Thoracic aorta (tissue), 2 donors: Measurements from ENCODE around the gene GPR83. TPM values are rescaled to one million over a fixed set of nuclear protein-coding genes. Genes with fewer than 3 reads are reported as not detected.
"Not testable (repeated sequence)": the region's sequence is repeated elsewhere in the genome, so short reads cannot be mapped to it uniquely, and the experiment has no call there.

Source experiments
- ATAC-seq: fragments of 150-250 bp; one replicate; pipeline ENCODE4 v1.8.0; 2017; ENCODE audit warnings: low read depth; ENCODE audit not compliant: insufficient number of reproducible peaks, low FRiP score
- DNase-seq: peaks from one replicate; pipeline ENCODE4 v3.0.0-alpha.2; 2020; ENCODE audit warnings: low spot score
- H3K27ac ChIP-seq, 2 donors: fragments of 200-600 bp; sonication (generic); 1 replicate in 1 of 2; 2 replicates in 1 of 2; pipeline ENCODE4 v1.5.1; 2016; ENCODE audit warnings: mild to moderate bottlenecking in 2 of 2, moderate library complexity in 2 of 2
- H3K27me3 ChIP-seq: fragments of 200-600 bp; sonication (generic); replicated peaks from 2 replicates; pipeline ENCODE4 v1.6.0; 2016; ENCODE audit warnings: mild to moderate bottlenecking; ENCODE audit not compliant: insufficient read depth
- H3K36me3 ChIP-seq: fragments of 200-600 bp; sonication (generic); one replicate; pipeline ENCODE4 v1.5.1; 2016
- H3K4me1 ChIP-seq, 2 donors: fragments of 200-600 bp; sonication (generic); 1 replicate in 1 of 2; 2 replicates in 1 of 2; pipeline versions ENCODE4 v1.5.1 to v1.6.0; 2016; ENCODE audit warnings: low read depth in 2 of 2, mild to moderate bottlenecking in 1 of 2; ENCODE audit not compliant: control insufficient read depth in 1 of 2
- H3K4me3 ChIP-seq: fragments of 200-600 bp; sonication (generic); 2 replicates; pipeline ENCODE4 v1.5.1; 2016; ENCODE audit warnings: mild to moderate bottlenecking
- H3K9me3 ChIP-seq: fragments of 200-600 bp; sonication (generic); 2 replicates; pipeline ENCODE4 v1.5.1; 2016
- total RNA-seq, 2 donors: library from RNA; depleted of rRNA; stranded (reverse); fragments of >200 nt; gene quantifications; one replicate each; pipeline versions ENCODE4 v1.1.0 to v1.2.3, GENCODE V29; 2016
- TF ChIP-seq, protein P1 (sequence below): fragments of 200-600 bp; sonication (generic); IDR thresholded peaks from one replicate; pipeline ENCODE4 v1.5.1; 2019; ENCODE audit warnings: antibody characterized with exemption

The GPR83 gene
- total RNA-seq, 2 donors from 2014 or later, result 0.27 TPM; not detected in 1

DNA sequence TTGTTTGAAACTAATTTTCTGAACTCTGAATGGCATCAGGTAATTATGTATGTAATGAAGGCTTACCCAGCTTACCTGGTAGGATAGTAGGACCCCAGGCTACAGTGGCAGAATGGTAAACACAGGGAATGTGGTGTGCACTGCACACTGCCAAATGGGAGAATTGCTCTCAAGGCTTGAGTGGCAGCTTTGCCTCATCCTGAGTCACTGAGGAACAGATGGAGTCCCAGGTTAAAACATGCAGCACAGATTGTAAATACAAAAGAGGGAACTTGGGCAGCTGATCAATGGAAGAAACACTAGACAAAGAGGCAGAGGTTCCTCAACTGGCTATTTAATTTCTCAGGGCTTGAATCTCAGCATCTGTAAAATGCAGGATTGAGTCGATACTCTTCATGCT is 24.4 kb downstream of the GPR83 start:
- H3K9me3 ChIP-seq, result no peaks in the 10 kb centered on the region
- no peak for ATAC-seq
- TF ChIP-seq, protein P1, sequence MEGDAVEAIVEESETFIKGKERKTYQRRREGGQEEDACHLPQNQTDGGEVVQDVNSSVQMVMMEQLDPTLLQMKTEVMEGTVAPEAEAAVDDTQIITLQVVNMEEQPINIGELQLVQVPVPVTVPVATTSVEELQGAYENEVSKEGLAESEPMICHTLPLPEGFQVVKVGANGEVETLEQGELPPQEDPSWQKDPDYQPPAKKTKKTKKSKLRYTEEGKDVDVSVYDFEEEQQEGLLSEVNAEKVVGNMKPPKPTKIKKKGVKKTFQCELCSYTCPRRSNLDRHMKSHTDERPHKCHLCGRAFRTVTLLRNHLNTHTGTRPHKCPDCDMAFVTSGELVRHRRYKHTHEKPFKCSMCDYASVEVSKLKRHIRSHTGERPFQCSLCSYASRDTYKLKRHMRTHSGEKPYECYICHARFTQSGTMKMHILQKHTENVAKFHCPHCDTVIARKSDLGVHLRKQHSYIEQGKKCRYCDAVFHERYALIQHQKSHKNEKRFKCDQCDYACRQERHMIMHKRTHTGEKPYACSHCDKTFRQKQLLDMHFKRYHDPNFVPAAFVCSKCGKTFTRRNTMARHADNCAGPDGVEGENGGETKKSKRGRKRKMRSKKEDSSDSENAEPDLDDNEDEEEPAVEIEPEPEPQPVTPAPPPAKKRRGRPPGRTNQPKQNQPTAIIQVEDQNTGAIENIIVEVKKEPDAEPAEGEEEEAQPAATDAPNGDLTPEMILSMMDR, result no peak
- H3K27ac ChIP-seq, result no peak overlapping the region
- no peak overlapping the region for H3K4me3 ChIP-seq
- H3K36me3 ChIP-seq, result no peaks in the 10 kb centered on the region
- no peaks in the 10 kb centered on the region for H3K27me3 ChIP-seq
- H3K4me1 ChIP-seq, result no peaks in the 10 kb centered on the region
- no peak for DNase-seq

DNA sequence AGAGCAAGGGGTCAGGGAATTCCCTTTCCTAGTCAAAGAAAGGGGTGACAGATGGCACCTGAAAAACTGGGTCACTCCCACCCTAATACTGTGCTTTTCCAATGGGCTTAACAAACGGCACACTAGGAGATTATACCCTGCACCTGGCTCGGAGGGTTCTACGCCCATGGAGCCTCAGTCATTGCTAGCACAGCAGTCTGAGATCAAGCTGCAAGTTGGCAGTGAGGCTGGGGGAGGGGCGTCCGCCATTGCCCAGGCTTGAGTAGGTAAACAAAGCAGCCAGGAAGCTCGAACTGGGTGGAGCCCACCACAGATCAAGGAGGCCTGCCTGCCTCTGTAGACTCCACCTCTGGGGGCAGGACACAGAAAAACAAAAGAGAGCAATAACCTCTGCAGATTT is 30.6 kb downstream of the GPR83 start:
- not testable (repeated sequence) for H3K27ac ChIP-seq, H3K4me1 ChIP-seq, H3K36me3 ChIP-seq, H3K4me3 ChIP-seq, H3K27me3 ChIP-seq, DNase-seq, H3K9me3 ChIP-seq, ATAC-seq

DNA sequence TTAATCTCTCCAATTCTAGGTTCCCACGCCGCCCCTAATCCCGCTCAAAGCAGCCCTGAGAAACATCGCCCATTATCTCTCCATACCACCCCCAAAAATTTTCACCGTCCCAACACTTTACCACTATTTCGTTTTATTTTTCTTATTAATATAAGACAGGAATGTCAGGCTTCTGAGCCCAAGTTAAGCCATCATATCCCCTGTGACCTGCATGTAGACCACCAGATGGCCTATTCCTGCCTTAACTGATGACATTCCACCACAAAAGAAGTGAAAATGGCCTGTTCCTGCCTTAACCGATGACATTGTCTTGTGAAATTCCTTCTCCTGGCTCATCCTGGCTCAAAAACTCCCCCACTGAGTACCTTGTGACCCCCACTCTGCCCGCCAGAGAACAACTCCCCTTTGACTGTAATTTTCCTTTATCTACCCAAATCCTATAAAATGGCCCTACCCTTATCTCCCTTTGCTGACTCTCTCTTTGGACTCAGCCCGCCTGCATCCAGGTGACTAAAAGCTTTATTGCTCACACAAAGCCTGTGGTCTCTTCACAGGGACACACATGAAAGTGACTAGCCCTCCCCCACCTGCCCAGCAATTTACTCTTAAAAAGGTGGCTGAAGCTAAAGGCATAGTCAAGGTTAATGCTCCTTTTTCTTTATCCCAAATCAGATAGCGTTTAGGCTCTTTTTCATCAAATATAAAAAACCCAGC is 50.2 kb downstream of the GPR83 start:
- H3K4me3 ChIP-seq, H3K36me3 ChIP-seq, DNase-seq, H3K27me3 ChIP-seq, H3K27ac ChIP-seq, H3K4me1 ChIP-seq, H3K9me3 ChIP-seq, ATAC-seq: not testable (repeated sequence)

DNA sequence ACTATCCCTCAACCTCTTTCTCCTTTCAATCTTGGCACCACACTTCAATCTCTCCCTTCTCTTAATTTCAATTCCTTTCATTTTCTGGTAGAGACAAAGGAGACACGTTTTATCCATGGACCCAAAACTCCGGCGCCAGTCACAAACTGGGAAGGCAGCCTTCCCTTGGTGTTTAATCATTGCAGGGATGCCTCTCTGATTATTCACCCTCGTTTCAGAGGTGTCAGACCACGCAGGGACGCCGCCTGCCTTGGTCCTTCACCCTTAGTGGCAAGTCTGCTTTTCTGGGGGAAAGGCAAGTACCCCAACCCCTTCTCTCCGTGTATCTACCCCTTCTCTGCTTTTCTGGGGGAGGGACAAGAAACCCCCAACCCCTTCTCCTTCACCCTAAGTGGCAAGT is 54.9 kb downstream of the GPR83 start:
- not testable (repeated sequence) for H3K4me3 ChIP-seq, DNase-seq, H3K27me3 ChIP-seq, ATAC-seq, H3K27ac ChIP-seq, H3K9me3 ChIP-seq, H3K4me1 ChIP-seq, H3K36me3 ChIP-seq

DNA sequence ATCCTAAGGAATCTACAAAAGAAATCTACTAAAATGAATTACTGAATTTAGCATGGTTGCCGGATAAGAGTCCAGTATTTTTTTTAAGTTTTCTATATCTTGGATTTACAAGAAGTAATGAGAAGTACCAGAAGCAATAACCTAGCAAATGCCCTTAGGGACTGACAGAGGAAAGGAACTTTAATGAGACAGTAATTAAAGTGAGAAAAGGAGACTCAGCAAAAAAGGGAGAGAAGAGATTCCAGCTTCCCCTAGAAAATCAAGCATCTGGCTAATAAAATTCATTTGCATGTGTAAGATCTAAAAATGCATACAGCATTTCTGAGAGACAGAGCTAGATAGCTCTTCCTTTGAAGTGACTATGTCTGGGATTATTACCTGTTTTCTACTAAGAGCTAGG is 57.7 kb downstream of the GPR83 start:
- no peaks in the 10 kb centered on the region for H3K27me3 ChIP-seq
- H3K4me1 ChIP-seq, result no peaks in the 10 kb centered on the region
- H3K9me3 ChIP-seq, result no peaks in the 10 kb centered on the region
- TF ChIP-seq, protein P1, result no peak
- H3K27ac ChIP-seq, result no peak overlapping the region
- DNase-seq (no peak), ATAC-seq (no peak)
- H3K36me3 ChIP-seq, result no peaks in the 10 kb centered on the region
- H3K4me3 ChIP-seq, result no peak overlapping the region

DNA sequence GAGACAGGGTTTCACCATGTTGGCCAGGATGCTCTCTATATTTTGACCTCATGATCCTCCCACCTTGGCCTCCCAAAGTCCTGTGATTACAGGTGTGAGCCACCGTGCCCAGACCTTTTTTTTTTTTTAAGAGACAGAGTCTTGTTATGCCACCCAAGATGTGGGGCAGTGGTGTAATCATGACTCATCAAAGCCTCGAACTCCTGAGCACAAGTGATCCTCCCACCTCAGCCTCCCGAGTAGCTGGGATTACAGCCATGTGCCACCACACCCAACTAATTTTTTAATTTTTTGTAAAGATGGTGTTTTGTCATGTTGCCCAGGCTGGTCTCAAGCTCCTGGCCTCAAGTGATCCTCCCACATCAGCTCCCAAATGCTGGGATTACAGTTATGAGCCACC is 59.0 kb downstream of the GPR83 start:
- H3K4me3 ChIP-seq, result no peak overlapping the region
- TF ChIP-seq, protein P1, result no peak
- H3K36me3 ChIP-seq, result no peaks in the 10 kb centered on the region
- H3K9me3 ChIP-seq, result no peaks in the 10 kb centered on the region
- no peak for DNase-seq
- no peak overlapping the region for H3K27ac ChIP-seq
- ATAC-seq, result no peak
- no peaks in the 10 kb centered on the region for H3K4me1 ChIP-seq
- H3K27me3 ChIP-seq, result no peaks in the 10 kb centered on the region

DNA sequence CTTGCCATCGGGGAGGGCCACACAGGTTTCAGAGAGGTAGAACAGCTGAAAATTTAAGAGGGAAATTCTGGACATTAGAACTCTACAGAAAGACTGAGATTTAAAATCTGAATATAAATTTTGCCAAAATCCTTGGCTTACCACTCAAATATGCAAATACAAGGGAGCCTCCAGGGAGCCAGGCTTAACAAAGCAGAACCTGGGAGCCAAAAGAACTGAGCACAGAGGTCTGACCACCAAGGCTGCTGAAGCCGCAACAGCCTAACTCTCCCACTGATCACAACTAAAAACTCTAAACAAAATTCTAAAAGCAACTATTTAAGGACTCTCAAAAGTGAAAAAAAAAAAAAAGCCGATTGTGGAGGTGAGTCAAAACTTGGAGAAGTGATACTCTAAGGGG is 62.6 kb downstream of the GPR83 start:
- H3K9me3 ChIP-seq, result no peaks in the 10 kb centered on the region
- no peak overlapping the region for H3K27ac ChIP-seq
- no peak for ATAC-seq
- H3K36me3 ChIP-seq, result no peaks in the 10 kb centered on the region
- no peaks in the 10 kb centered on the region for H3K4me1 ChIP-seq
- no peak for DNase-seq
- no peak overlapping the region for H3K4me3 ChIP-seq
- no peaks in the 10 kb centered on the region for H3K27me3 ChIP-seq
- TF ChIP-seq, protein P1, result no peak
